OCI-LY1 (cell line): Measurements from ENCODE around the gene PASK.

Experiments used
- CTCF ChIP-seq: fragments of 200-600 bp; sonication (generic), shearing (Covaris generic); IDR thresholded peaks from 2 replicates; pipeline ENCODE4 v1.5.1; 2017; ENCODE audit warnings: mild to moderate bottlenecking, antibody characterized with exemption, low read length, moderate library complexity, mixed read lengths
- EZH2 ChIP-seq: fragments of 200-600 bp; sonication (generic), shearing (Covaris generic); IDR thresholded peaks from 2 replicates; pipeline ENCODE4 v1.8.0; 2017; ENCODE audit warnings: borderline replicate concordance, mixed run types, mild to moderate bottlenecking, antibody characterized with exemption, low read length, moderate library complexity, mixed read lengths

GRCh38 chr2:241105641-241106040 is 43.6 kb downstream of the PASK start:
- TF ChIP-seq EZH2 (no peak), CTCF (no peak)
